GM18502 (cell line): ENCODE results near the gene CBLN3.
"Not testable (repeated sequence)": the region's sequence is repeated elsewhere in the genome, so short reads cannot be mapped to it uniquely, and the experiment has no call there.

ENCODE experiments used
- ATAC-seq: cut with Tn5 transposase; IDR thresholded peaks from one replicate; pipeline ENCODE4 v1.9.1; 2021; ENCODE audit warnings: mild to moderate bottlenecking; ENCODE audit not compliant: unreplicated experiment, poor library complexity

CBLN3 gene

DNA sequence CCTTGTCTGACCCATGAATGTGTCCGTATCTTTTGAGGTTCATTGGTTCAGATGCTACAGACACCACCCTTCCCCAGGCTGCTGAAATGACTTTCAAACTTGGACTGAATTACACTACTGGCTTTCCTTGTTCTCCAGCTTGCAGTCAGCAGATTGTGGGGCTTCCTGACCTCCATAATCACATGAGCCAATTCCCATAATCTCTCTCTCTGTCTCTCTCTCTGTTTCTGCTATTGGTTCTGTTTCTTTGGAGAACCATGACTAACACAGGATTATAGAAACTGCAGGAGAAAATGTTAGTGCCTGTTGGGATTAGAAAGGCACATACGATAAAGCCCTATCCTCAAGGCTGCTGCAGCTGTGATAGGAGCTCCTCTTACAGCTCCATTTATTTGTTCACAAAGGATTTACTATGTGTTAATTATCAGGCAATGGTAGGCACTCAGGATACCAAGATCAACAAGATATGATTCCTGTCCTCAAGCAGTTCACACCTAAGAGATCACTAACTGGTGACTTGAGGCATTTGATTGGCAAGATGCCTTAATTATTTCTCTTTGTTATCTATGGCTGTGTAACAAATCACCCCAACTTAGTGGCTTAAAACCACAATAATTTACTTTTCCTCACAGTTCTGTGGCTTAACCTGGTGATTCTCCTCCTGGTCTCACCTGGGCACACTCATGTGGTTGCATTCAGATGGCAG, 40.8 kb downstream of the CBLN3 start:
- ATAC-seq, result no peak

DNA sequence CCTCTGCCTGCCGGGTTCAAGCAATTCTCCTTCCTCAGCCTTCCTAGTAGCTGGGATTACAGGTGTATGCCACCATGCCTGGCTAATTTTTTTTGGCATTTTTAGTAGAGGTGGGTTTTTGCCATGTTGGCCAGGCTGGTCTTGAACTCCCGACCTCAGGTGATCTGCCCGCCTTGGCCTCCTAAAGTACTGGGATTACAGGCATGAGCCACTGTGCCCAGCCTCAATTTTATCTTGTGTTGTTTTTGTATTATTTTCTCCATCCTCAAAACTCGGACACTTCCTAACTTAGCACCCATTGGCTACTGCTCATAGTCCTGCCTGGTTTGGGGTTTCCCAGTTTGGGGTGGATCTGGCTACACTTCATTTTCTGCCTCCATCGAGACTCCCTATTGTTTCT, 41.9 kb downstream of the CBLN3 start:
- ATAC-seq, result not testable (repeated sequence)

DNA sequence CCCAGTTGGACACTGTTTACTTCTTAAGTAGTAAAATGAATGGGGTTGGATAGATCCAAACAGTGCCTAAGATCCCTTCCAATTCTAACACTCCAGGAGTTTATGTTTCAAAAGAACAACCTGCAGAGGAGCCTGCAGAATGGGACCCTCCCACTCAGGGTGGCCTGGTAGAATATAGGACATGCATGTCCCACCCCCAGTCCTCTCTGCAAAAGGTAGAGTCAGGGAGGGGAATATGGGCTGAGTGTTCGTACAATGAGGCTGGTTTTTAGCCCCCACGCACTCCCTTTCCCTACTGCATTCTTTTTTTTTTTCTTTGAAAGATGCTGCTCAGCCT, 42.5 kb downstream of the CBLN3 start:
- no peak for ATAC-seq

DNA sequence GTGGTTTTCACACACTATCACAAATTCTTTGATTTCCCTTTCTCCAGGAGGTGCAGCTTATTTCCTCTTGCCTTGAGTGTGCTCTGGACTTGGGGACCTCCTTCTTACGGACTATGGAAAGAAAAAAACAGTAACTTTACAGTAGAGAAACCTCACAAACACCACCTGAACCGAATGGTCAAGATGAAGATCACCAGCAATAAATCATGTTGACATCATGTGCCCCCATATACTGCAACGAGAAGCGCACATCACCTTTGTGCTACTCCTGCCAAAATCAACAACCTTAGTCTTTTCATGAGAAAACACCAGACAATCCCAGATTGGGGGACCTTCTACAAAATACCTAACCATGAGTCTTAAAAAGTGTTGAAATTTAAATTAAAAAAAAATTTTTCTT, 43.9 kb downstream of the CBLN3 start:
- ATAC-seq, result no peak

DNA sequence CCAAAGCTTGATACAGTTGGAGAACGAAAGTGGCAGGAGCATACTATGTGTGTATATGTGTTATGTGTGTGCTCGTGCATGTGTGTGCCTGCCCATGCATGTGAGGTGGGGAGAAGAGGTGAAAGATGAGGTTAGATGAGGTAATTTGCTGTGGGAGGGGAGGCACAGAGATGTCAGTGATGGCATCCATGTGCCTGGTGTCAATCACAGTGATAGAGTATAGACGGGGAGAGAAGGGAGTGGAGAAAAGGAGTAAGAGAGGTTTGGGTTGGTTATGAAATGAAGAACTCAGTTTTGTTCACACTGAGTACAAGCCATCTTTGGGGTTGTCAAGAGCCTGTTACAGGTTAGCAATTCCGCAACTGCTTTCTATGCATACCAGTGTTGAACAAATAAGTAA, 45.3 kb downstream of the CBLN3 start:
- ATAC-seq, result no peak

DNA sequence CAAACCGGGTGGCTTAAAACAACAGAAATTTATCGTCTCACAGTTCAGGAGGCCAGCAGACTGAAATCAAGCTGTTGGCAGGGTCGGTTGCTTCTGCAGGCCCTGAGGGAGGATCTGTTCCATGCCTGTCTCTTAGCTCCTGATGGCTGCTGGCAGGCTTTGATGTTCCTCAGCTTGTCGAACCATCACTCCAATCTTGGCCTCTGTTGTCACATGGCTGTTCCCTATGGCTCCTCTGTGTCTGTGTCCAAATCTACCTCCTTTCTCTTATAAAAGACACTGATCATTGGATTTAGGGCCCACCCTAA, 47.5 kb downstream of the CBLN3 start:
- ATAC-seq, result no peak

DNA sequence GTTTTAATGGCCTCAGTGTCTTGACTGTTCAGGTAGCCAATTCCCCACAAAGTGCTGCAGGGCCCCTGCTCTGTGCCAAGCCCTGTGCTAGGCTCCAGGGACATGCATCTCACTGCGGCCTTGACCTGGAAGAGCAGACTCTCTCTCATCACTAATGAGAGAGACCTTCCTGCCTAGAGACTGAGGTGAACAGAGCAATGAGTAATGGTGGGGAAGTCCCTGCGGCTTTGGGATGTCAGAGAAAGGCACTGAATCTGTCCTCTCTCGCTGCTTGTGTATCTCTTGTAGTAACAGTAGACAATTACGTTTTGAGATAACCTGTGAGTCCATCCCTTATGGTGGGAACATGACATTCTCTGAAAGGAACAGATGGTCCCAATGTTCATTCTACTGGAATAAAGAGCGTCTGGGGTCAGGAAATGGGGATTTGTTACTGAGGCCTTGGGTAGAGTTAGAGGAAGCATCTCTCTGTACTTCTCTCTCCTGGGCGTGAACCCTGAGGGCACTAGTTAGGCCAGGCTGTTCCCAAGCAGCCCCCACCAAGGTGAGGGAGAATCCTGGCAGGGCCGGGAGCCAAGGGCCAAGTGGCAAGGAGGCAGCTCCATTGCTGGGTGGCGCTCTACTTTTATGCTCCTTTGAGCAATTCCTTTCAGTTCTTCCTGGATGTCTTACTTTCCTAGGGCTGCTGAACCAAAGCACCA, 48.0 kb downstream of the CBLN3 start:
- ATAC-seq, result no peak

DNA sequence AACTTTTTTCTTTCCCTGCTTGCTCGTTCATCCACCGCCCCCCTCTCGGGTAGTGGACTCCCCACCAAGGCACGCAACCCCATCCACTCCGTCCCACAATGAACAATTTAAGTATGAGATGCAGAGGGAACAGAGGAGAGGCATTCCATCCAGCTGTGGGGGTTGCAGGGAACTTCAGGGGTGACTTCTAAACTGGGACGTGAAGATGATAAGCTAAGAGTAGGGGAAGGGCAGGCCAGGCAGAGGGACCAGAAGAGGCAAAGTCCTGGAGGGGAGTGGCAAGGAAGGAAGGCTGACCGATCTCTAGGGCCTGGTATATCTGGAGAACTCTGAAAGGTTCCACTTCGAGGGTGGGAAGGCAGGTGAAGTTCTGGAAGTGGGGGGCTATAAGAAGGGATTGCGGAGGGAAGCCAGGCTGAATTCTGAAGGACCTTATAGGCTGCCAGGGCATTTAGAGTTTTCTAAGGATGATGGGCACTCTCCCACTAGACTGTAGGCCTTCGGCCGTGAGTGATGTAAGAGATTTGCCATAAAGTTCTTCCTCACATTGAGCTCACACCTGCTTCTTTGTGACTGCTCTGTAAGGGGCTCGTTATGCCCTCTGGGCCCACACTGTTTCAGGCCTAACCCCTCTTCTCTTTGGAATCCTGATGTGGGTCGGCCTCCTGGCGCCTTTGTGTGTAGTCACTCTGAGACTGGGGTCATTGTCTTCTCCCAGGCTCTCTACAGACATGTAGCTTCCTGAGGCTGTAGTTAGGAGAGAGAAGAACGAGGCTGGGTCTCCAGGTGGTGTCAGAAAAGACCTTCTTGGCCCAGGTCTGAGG, 49.3 kb downstream of the CBLN3 start:
- ATAC-seq, result no peak

DNA sequence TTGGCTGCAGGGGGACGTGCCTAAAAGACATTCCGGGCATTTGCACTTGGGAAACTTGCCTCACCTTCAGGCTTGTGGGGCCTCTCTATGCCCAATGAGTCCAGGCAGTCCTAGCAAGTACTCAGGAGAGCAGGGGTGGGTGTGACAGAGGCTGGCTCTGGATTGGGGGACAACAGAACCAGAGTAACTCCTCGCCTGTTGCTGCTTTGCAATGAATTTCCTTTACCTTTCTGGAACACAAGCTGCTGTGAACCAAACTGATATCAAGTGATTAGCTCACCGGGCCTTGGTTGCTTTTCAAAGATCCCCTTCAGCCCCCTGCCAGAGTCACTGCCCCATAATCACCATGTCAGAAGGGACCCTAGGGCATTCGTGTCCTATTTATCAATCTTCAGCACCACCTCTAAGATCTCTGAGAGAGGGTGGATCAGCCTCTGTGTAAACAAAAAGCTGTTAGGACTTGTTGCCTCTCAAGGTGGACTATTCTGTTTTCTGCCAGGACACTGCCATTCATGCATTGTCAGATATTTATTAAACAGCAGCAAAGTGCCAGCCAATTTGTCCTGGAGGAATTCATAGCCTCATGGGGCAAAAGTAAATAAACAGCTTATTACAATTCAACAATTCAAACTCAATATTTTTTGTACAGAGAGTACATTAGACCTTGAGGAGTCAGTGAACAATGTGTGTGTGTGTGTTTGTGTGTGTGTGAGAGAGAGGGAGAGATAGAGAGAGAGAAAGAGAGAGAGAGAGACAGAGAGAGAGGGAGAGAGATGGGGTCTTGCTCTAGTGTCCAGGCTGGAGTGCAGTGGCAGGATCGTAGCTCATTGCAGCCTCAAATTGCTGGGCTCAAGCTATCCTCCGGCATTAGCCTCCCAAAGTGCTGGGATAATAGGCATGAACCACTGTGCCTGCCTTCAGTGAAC, 50.2 kb downstream of the CBLN3 start:
- ATAC-seq, result no peak

DNA sequence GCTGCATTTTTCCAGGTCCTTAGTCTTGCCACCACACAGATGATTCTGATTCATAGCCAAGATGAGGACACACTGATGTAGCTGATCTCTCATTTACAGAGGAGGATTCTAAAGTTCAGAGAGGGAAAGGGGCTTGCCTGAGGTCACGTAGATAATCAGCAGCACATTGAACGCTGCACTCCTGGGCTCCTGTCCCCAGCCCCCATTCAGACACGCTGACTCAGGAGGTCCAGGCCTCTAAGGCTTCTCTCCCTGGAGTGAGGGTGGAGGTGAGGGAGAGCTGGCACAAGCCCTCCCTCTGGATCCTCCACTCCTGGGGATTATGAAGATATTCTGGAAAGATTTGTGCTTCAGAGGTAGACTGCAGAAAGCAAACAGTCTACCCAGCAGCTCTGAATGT, 51.1 kb downstream of the CBLN3 start:
- ATAC-seq, result no peak

DNA sequence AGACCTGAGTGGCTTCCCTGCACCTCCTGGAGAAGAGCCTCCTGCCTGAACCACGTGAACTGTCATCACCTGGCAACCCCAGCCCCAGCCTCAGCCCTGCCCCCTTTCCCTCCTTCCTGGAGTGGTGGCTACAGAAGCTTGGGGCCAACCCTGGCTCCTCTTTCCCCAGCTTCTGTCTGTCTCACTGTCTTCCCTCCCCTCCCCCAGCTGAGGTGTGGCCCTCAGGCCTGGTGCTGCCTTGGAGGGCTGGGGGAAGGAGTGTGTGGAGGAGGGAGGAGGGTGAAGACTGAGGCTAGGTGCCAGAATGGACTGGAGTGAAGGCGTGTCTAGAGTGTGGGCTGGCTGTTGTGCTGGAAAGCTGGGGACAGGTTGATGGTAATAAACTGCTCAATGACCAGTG, 51.8 kb downstream of the CBLN3 start:
- no peak for ATAC-seq

DNA sequence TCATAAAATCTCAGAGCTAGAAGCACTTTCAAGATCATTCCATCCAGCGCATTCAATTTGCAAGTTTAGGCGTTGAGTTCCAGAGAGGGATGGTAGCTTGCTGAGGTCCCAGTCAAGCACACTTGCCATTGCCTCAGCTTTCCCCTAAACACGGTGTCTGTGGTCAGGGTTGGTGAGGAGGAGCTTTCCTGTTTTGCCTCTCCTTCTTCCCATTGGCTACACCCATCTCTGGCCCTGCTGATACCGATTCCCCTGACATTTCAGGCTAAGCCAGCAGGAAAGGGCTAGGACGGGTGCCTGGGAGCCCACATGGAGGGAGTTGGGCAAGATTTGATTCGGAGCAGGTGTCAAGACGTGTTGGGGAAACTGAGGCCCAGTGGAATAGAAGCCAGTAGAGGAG, 52.3 kb downstream of the CBLN3 start:
- ATAC-seq, result no peak
